GM19099 (cell line): ENCODE data around the gene L3MBTL4.

Experiments used
- POLR2A ChIP-seq: IDR thresholded peaks from 3 replicates; pipeline ENCODE4 v1.6.1; 2011; ENCODE audit warnings: low read depth; ENCODE audit not compliant: insufficient read length; ENCODE audit errors: extremely low read depth

Gene L3MBTL4

DNA sequence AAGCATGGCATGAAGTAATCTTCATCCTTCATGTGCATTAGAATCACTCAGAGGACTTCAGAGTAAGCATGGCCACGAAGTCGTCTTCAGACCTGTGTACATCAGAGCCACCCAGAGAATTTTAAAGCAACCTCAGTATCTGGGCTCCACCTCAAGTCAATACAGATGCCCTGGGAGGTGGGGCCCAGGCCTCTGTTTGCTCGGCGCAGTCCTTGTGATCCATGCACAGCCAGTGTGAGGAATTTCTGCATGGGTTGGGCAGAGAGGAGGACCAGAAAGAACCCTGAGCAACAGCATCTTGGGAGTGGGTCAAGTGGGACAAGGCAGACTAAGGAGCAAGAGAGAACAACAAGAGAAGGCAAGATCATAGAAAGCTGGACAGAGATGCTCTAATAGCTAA is 299.0 kb downstream of the L3MBTL4 start:
- no peak for TF ChIP-seq POLR2A

DNA sequence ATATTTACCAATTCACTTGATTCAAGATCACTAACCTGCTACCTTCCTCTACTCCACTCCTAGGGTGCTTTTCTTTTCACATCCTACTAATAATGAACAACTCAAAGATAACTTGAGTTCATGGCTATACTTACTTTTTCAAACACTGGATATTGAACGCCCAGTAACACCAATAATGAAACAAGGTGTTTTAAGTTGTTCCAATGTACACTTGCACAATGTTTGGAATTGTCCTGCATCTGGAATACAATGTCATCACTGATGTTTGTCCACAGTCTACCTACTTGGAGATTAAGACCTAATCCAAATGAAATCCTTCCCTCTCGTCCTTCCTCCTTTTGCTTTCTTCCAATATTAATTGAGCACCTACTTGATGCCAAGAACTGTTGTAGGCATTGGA is 301.1 kb downstream of the L3MBTL4 start:
- no peak for TF ChIP-seq POLR2A

GRCh38 chr18:6111726-6112125 is 303.0 kb downstream of the L3MBTL4 start:
- no peak for TF ChIP-seq POLR2A

DNA sequence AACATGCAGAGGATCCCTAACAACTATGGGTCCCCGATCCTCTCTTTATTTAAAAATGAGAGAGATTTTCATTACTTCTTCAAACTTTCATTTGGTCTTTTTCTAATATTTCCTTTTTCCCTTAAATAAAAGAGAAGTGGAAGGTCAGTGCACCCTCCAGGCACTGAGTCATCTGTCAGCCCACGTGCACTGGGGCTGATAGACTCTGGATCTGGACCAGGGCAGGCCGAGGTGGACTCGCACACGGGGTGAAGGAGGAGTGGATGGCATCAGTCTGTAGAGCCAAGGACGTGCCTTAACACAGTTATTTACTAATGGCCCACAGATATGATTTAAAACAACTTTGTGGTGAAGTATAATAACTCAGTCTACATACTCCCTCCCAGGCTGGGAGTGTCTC is 305.0 kb downstream of the L3MBTL4 start:
- TF ChIP-seq POLR2A, result no peak

GRCh38 chr18:6107794-6108193 is 306.9 kb downstream of the L3MBTL4 start:
- no peak for TF ChIP-seq POLR2A

GRCh38 chr18:6106091-6106685 is 308.5 kb downstream of the L3MBTL4 start:
- no peak for TF ChIP-seq POLR2A

DNA sequence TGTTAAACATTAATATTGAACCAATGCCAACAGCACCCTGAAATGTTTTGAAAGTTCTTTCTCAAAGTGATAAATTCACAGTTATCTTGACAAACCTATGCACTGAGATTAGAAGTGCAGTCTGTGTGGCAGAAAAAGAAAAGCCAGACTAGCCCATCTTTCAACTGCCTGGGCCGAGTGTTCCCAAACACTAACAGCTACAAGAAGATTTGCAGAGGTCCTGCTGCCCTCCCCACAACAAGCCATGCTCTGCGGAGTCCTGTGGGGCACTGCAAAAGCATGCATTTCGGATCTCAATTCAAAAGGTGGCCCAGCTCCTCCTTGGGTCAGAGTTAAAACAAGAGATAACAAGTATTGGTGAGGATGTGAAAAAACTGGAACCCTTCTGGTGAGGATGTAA is 311.0 kb downstream of the L3MBTL4 start:
- no peak for TF ChIP-seq POLR2A

- no peak for TF ChIP-seq POLR2A
These were observed 318.0 kb downstream of the L3MBTL4 start for GRCh38 chr18:6096730-6097129.

DNA sequence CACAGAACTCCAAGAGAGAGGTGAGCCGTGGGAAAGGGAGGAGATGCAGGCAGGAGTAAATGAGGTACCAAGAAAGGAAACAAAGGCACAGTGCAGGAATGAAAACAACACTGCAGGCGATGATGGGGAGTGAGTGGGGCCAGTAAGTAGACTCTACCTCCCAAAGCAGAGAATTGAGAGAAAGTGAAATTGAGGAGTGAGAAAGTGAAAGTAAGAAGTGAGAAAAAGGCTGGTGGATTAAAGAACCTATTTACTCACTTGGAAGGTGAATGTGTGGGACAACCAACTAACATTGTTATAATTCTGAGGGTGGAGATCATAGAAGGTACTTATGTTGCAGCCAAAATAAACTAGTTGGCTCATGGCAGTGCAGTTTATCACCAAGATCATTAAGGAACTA is 326.3 kb downstream of the L3MBTL4 start:
- no peak for TF ChIP-seq POLR2A

DNA sequence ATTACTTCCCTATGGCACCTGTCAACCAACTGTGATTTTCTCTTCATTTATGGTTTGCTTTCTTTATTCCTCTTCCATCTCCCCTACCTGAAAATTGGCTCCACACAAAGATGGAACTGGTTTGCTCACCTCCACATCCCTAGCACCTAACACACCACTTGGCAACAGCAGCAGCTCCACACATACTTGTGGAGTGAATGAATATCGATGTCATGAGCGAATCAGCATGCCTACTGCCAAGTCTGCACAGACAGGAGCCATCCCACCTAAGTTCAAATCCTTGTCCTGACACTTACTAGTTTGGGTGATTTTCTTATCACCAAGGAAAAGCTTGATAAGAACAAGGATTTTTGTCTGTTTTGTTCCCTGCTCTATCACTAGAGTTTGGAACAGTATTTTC is 328.0 kb downstream of the L3MBTL4 start:
- TF ChIP-seq POLR2A, result no peak

DNA sequence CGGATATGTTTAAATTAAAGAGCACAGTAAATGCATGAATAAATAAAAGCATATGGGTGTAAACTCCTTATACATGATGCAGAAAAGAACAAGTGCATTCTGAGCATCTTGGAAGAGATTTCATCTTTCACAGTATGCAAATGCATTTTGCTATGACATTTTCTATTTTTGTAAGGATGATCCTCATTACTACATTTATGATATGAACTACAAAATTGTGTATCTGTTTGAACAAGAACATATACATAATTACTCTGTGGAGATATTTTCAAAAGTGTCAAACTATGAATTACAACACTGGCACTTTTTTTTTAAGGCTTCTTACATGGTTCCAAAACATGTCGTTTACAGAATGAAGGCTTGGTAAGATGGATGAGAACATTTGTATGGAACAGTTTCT is 335.3 kb downstream of the L3MBTL4 start:
- no peak for TF ChIP-seq POLR2A

DNA sequence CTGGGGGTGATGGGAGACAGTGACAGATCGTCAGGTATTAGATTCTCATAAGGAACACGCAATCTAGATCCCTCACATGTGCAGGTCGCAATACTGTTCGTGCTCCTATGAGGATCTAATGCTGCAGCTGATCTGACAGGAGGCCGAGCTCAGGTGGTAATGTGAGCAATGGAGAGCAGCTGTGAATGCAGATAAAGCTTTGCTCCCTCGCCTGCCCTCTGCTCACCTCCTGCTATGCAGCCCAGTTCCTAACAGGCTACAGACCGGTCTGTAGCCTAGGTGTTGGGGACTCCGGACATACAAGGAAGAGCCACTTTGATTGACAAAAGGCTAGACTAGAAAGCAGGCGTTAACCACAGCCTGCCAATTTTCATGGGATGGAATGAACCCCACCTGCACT is 335.8 kb downstream of the L3MBTL4 start:
- TF ChIP-seq POLR2A, result no peak

- TF ChIP-seq POLR2A, result no peak
These were observed 345.2 kb downstream of the L3MBTL4 start for GRCh38 chr18:6069539-6069938.

GRCh38 chr18:6069103-6069502 is 345.6 kb downstream of the L3MBTL4 start:
- TF ChIP-seq POLR2A, result no peak

- TF ChIP-seq POLR2A, result no peak
These were observed 354.6 kb downstream of the L3MBTL4 start for GRCh38 chr18:6060149-6060548.

DNA sequence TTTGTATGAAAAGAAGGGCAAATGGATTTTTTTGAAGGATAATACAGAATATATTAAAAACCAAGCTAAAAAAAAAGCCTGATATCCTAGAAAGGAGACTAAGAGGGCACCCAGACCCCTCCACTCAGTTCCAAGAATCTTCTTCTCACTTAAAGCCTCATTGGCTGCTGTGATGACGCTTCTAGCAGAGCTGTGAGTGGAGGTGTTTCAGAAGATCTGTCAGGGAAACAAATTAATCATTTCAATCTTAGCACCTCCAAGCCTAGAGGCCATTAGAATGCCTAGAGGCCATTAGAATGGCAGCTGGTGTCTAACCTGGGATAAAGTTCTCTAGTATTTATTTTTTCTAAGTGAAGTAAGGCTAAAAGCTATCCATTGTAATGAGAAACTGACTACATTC is 355.2 kb downstream of the L3MBTL4 start:
- TF ChIP-seq POLR2A, result no peak

- TF ChIP-seq POLR2A, result no peak
These were observed 355.8 kb downstream of the L3MBTL4 start for GRCh38 chr18:6058941-6059340.
